HepG2 (cell line): ENCODE results near the gene CMTM3. TPM values are rescaled to one million over a fixed set of nuclear protein-coding genes. Genes with fewer than 3 reads are reported as not detected.
A peak's percentile ranks its signal among the peaks of the same experiment; 100 is the strongest.

Source experiments
- BCL6 ChIP-seq: IDR thresholded peaks from 2 replicates; pipeline ENCODE4 v1.6.1; 2016; ENCODE audit warnings: missing genetic modification reagents, missing compliant biosample characterization
- CEBPB ChIP-seq: IDR thresholded peaks from 2 replicates; pipeline ENCODE4 v1.6.1; 2011; ENCODE audit warnings: low read depth, low read length, improper control_type of control experiment, borderline replicate concordance
- CENPX ChIP-seq: sonication (generic); formaldehyde crosslinking; IDR thresholded peaks from 2 replicates; pipeline ENCODE4 v1.9.0; 2021; ENCODE audit warnings: mild to moderate bottlenecking, missing genetic modification reagents, moderate library complexity
- DNMT3B ChIP-seq: conservative IDR thresholded peaks from 2 replicates; pipeline ENCODE4 v1.6.1; 2016; ENCODE audit warnings: missing biosample characterization, control low read depth
- GZF1 ChIP-seq: sonication (generic); formaldehyde crosslinking; IDR thresholded peaks from 2 replicates; pipeline ENCODE4 v1.5.1; 2020; ENCODE audit warnings: mild to moderate bottlenecking, missing genetic modification reagents
- HBP1 ChIP-seq: IDR thresholded peaks from 2 replicates; pipeline ENCODE4 v1.6.1; 2016; ENCODE audit warnings: low read depth, control low read depth
- HMGA1 ChIP-seq: sonication (generic); formaldehyde crosslinking; conservative IDR thresholded peaks from 2 replicates; pipeline ENCODE4 v1.4.0; 2020; ENCODE audit warnings: missing genetic modification reagents
- PHB2 ChIP-seq: fragments of 450-650 bp; IDR thresholded peaks from 2 replicates; pipeline ENCODE4 v1.6.1; 2018; ENCODE audit not compliant: partially characterized antibody
- RXRB ChIP-seq: IDR thresholded peaks from 2 replicates; pipeline ENCODE4 v1.6.1; 2016; ENCODE audit warnings: borderline replicate concordance, missing genetic modification reagents, missing compliant biosample characterization
- SNAI1 ChIP-seq: sonication (generic); formaldehyde crosslinking; IDR thresholded peaks from 2 replicates; pipeline ENCODE4 v1.5.0; 2020; ENCODE audit warnings: mild to moderate bottlenecking, missing genetic modification reagents, borderline replicate concordance
- SP1 ChIP-seq, 2 experiments: fragments of 450-650 bp in 1 of 2; sonication (generic) in 1 of 2; formaldehyde crosslinking in 1 of 2; IDR thresholded peaks; 2 replicates each; pipeline versions ENCODE4 v1.4.0 to v1.6.1; 2016 to 2020; ENCODE audit warnings: missing genetic modification reagents in 1 of 2
- STAT5B ChIP-seq: sonication (generic); formaldehyde crosslinking; IDR thresholded peaks from 2 replicates; pipeline ENCODE4 v1.4.0; 2020; ENCODE audit warnings: missing genetic modification reagents
- TGIF2 ChIP-seq: IDR thresholded peaks from 2 replicates; pipeline ENCODE4 v1.6.1; 2016; ENCODE audit warnings: control low read depth, missing compliant biosample characterization
- ZBTB42 ChIP-seq: sonication (generic); formaldehyde crosslinking; IDR thresholded peaks from 2 replicates; pipeline ENCODE4 v1.5.0; 2020; ENCODE audit warnings: mild to moderate bottlenecking, missing genetic modification reagents
- ZBTB7A ChIP-seq: sonication (generic); formaldehyde crosslinking; IDR thresholded peaks from 2 replicates; pipeline ENCODE4 v1.8.0; 2022; ENCODE audit warnings: mild to moderate bottlenecking, missing genetic modification reagents
- ZMAT5 ChIP-seq: sonication (generic); formaldehyde crosslinking; IDR thresholded peaks from 2 replicates; pipeline ENCODE4 v1.5.0; 2020; ENCODE audit warnings: mild to moderate bottlenecking, low read depth, missing genetic modification reagents, borderline replicate concordance
- ZNF124 ChIP-seq: sonication (generic); formaldehyde crosslinking; IDR thresholded peaks from 2 replicates; pipeline ENCODE4 v1.4.0; 2020; ENCODE audit warnings: missing genetic modification reagents
- ZNF558 ChIP-seq: sonication (generic); formaldehyde crosslinking; IDR thresholded peaks from 2 replicates; pipeline ENCODE4 v1.9.0; 2022; ENCODE audit warnings: mild to moderate bottlenecking, missing genetic modification reagents, borderline replicate concordance
- ZNF569 ChIP-seq: sonication (generic); formaldehyde crosslinking; IDR thresholded peaks from 2 replicates; pipeline ENCODE4 v1.5.0; 2020; ENCODE audit warnings: mild to moderate bottlenecking, missing genetic modification reagents, moderate library complexity, borderline replicate concordance
- polyA plus RNA-seq, 8 experiments: library from polyadenylated mRNA; depleted of rRNA in 3 of 8; stranded (reverse) in 7 of 8; unstranded in 1 of 8; fragments of >200 nt; fragmentation: Illumina TruSeq in 4 of 8; extraction: Trizol in 4 of 8; gene quantifications; 2 replicates each; pipeline versions ENCODE4 v1.2.1 to v1.2.3, GENCODE V29; 2011 to 2016; ENCODE audit warnings: low read depth in 4 of 8, missing spikeins in 1 of 8, mixed read lengths in 1 of 8; ENCODE audit not compliant: insufficient read depth in 1 of 8
- total RNA-seq, 5 experiments: library from RNA; depleted of rRNA; stranded (reverse); fragments of >200 nt; fragmentation: Illumina TruSeq; extraction: Trizol; gene quantifications; 2 replicates each; pipeline ENCODE4 v1.2.3, GENCODE V29; 2016; ENCODE audit warnings: low read depth in 1 of 5
- TF ChIP-seq, protein P1 (sequence below): sonication (generic); formaldehyde crosslinking; conservative IDR thresholded peaks from 2 replicates; pipeline ENCODE4 v1.4.0; 2020; ENCODE audit warnings: missing genetic modification reagents
- TF ChIP-seq, protein P2 (sequence below): sonication (generic); formaldehyde crosslinking; IDR thresholded peaks from 2 replicates; pipeline ENCODE4 v1.8.1; 2023; ENCODE audit warnings: mild to moderate bottlenecking, missing genetic modification reagents, borderline replicate concordance
- TF ChIP-seq, protein P3 (sequence below): conservative IDR thresholded peaks from 2 replicates; pipeline ENCODE4 v1.6.1; 2018; ENCODE audit warnings: missing genetic modification reagents

The CMTM3 gene
- total and polyA plus RNA-seq, 2 of the 13 experiments (the other 11 are each of a cell fraction or from before 2014, with no cell fraction given) = 29.2 to 48.7 TPM

DNA sequence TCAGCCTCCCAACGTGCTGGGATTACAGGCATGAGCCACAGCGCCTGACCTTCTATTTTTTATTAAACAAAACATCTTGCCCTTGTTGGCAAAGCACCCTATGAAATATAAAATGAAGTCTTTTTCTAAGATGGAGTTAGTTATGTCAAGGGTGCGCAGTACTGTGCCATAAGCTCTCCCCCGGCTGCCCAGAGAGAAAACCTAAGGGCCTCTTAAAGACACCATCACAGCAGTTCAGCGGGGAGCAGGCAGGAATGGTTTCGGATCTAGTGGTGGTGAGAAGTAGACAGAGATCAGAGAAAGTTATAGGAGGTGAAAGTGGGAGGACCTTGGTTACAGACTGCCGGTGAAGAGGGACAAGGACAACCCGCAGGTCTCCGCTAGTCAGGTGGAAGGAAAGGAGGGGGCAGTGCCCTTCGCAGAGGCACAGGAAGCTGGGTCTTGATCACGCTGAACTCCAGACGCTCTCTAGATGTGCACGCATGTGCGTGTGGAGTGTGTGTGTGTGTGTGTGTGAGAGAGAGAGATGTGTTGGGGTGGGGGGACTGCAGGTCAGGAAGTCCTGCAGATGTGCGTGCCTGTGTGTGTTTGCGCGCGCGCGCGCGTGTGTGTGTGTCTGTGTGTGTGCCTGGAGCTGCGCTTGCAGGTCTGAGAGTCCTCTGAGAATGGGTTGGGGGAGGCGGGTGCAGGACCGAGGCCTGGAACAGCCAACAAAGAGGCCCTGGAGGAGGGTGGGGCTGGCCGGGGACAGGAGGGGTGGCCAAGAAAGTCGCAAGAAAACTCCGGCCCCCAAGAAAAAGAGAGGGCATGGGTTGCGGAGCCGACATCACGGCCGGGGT is 748 bp upstream of the CMTM3 start (continued):
- TF ChIP-seq ZMAT5 (CRISPR knock-in tag) (no peak), CENPX (no peak), DNMT3B (CRISPR knock-in tag) (no peak), ZNF124 (CRISPR knock-in tag) (no peak), RXRB (peak; percentile 34; the same call in 1 of the 2 replicates), STAT5B (CRISPR knock-in tag) (no peak; the same call in 1 of the 2 replicates), HMGA1 (CRISPR knock-in tag) (no peak), ZBTB42 (CRISPR knock-in tag) (0 out of 2 replicates have a peak, but pooled peaks have one; percentile 39), ZNF569 (no peak), GZF1 (CRISPR knock-in tag) (no peak), BCL6 (CRISPR knock-in tag) (no peak), PHB2 (no peak), SNAI1 (CRISPR knock-in tag) (0 out of 2 replicates have a peak, but pooled peaks have one; percentile 14), HBP1 (CRISPR knock-in tag) (peak; percentile 22; the same call in 1 of the 2 replicates), CEBPB (no peak), SP1 (IDR thresholded peaks at IDR 0.05) (no peak), SP1 (CRISPR knock-in tag; IDR thresholded peaks at IDR 0.05) (no peak), ZNF558 (CRISPR knock-in tag) (0 out of 2 replicates have a peak, but pooled peaks have one; percentile 27), ZBTB7A (CRISPR knock-in tag) (peak; percentile 68; the same call in 1 of the 2 replicates), TGIF2 (0 out of 2 replicates have a peak, but pooled peaks have one; percentile 64)
- TF ChIP-seq, protein P1, sequence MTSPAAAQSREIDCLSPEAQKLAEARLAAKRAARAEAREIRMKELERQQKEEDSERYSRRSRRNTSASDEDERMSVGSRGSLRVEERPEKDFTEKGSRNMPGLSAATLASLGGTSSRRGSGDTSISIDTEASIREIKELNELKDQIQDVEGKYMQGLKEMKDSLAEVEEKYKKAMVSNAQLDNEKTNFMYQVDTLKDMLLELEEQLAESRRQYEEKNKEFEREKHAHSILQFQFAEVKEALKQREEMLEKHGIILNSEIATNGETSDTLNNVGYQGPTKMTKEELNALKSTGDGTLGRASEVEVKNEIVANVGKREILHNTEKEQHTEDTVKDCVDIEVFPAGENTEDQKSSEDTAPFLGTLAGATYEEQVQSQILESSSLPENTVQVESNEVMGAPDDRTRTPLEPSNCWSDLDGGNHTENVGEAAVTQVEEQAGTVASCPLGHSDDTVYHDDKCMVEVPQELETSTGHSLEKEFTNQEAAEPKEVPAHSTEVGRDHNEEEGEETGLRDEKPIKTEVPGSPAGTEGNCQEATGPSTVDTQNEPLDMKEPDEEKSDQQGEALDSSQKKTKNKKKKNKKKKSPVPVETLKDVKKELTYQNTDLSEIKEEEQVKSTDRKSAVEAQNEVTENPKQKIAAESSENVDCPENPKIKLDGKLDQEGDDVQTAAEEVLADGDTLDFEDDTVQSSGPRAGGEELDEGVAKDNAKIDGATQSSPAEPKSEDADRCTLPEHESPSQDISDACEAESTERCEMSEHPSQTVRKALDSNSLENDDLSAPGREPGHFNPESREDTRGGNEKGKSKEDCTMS = no peak
- TF ChIP-seq, protein P2, sequence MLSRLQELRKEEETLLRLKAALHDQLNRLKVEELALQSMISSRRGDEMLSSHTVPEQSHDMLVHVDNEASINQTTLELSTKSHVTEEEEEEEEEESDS (CRISPR knock-in tag) = no peak
- TF ChIP-seq, protein P3, sequence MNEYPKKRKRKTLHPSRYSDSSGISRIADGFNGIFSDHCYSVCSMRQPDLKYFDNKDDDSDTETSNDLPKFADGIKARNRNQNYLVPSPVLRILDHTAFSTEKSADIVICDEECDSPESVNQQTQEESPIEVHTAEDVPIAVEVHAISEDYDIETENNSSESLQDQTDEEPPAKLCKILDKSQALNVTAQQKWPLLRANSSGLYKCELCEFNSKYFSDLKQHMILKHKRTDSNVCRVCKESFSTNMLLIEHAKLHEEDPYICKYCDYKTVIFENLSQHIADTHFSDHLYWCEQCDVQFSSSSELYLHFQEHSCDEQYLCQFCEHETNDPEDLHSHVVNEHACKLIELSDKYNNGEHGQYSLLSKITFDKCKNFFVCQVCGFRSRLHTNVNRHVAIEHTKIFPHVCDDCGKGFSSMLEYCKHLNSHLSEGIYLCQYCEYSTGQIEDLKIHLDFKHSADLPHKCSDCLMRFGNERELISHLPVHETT (CRISPR knock-in tag) = no peak
